MM.1S (cell line): Measurements from ENCODE around the gene NAA10.

ENCODE experiments used
- DNase-seq: peaks from one replicate; pipeline ENCODE4 v3.0.0-alpha.2; 2015
- H2AFZ ChIP-seq: fragments of 300-600 bp; sonication (generic); 2 replicates; pipeline ENCODE4 v1.6.0; 2016; ENCODE audit warnings: antibody characterized with exemption, low read length
- H3F3A ChIP-seq: fragments of 300-600 bp; sonication (generic); 2 replicates; pipeline ENCODE4 v1.6.1; 2016; ENCODE audit warnings: mild to moderate bottlenecking, antibody characterized with exemption, low read length, moderate library complexity, mixed read lengths; ENCODE audit not compliant: insufficient read depth
- H3K27ac ChIP-seq: fragments of 300-600 bp; sonication (generic); 2 replicates; pipeline ENCODE4 v1.5.1; 2016; ENCODE audit warnings: mild to moderate bottlenecking, low read length
- H3K27me3 ChIP-seq: fragments of 300-600 bp; sonication (generic); replicated peaks from 2 replicates; pipeline ENCODE4 v1.6.0; 2016; ENCODE audit warnings: low read length; ENCODE audit not compliant: insufficient read depth
- H3K36me3 ChIP-seq: fragments of 300-600 bp; sonication (generic); replicated peaks from 2 replicates; pipeline ENCODE4 v1.6.1; 2016; ENCODE audit warnings: mild to moderate bottlenecking, low read length, mixed read lengths; ENCODE audit not compliant: insufficient read depth
- H3K4me1 ChIP-seq: fragments of 300-600 bp; sonication (generic); 2 replicates; pipeline ENCODE4 v1.6.1; 2016; ENCODE audit warnings: low read length, mixed read lengths
- H3K4me2 ChIP-seq: fragments of 300-600 bp; sonication (generic); 2 replicates; pipeline ENCODE4 v1.6.0; 2016; ENCODE audit warnings: low read depth, low read length
- H3K4me3 ChIP-seq: fragments of 300-600 bp; sonication (generic); 2 replicates; pipeline ENCODE4 v1.5.1; 2016; ENCODE audit warnings: low read length, mixed read lengths
- H3K79me2 ChIP-seq: fragments of 300-600 bp; sonication (generic); 2 replicates; pipeline ENCODE4 v1.6.1; 2016; ENCODE audit warnings: mixed run types, low read length, mixed read lengths
- H3K9ac ChIP-seq: fragments of 300-600 bp; sonication (generic); 2 replicates; pipeline ENCODE4 v1.6.1; 2016; ENCODE audit warnings: low read length, mixed read lengths
- H3K9me2 ChIP-seq: fragments of 300-600 bp; sonication (generic); replicated peaks from 2 replicates; pipeline ENCODE4 v1.6.1; 2016; ENCODE audit warnings: mild to moderate bottlenecking, low read length, mixed read lengths; ENCODE audit not compliant: insufficient read depth
- H3K9me3 ChIP-seq: fragments of 300-600 bp; sonication (generic); replicated peaks from 2 replicates; pipeline ENCODE4 v1.6.1; 2016; ENCODE audit warnings: mild to moderate bottlenecking, low read length, mixed read lengths; ENCODE audit not compliant: insufficient read depth
- H4K20me1 ChIP-seq: fragments of 300-600 bp; sonication (generic); 2 replicates; pipeline ENCODE4 v1.6.1; 2016; ENCODE audit warnings: mild to moderate bottlenecking, low read length, moderate library complexity, mixed read lengths; ENCODE audit not compliant: insufficient read depth
- CTCF ChIP-seq: fragments of 300-600 bp; sonication (generic); IDR thresholded peaks from 2 replicates; pipeline ENCODE4 v1.5.1; 2016; ENCODE audit warnings: antibody characterized with exemption, low read length, mixed read lengths
- EZH2 ChIP-seq: fragments of 300-600 bp; sonication (generic); optimal IDR thresholded peaks from 2 replicates; pipeline ENCODE3; 2017; ENCODE audit warnings: low read depth, mild to moderate bottlenecking, antibody characterized with exemption, low read length, mixed read lengths
- EZH2phosphoT487 ChIP-seq: fragments of 300-600 bp; sonication (generic); IDR thresholded peaks from 2 replicates; pipeline ENCODE4 v1.6.1; 2018; ENCODE audit warnings: antibody characterized with exemption, low read length

Gene NAA10

GRCh38 chrX:153950127-153950526 lies 15.3 kb upstream of the NAA10 start:
- H3K9me3 ChIP-seq = no peaks in the 10 kb centered on the region
- no peak overlapping the region for H3K27ac ChIP-seq
- 0 out of 2 replicates have a peak, but pooled peaks cover 5% of the 10 kb centered on the region for H3K36me3 ChIP-seq
- H3K27me3 ChIP-seq = no peaks in the 10 kb centered on the region
- no peaks in the 10 kb centered on the region for H3K9me2 ChIP-seq
- H3K9ac ChIP-seq = no peak overlapping the region
- H2AFZ ChIP-seq = no peak overlapping the region
- TF ChIP-seq EZH2phosphoT487 (no peak), CTCF (no peak), EZH2 (no peak)
- DNase-seq = no peak
- no peaks in the 10 kb centered on the region for H4K20me1 ChIP-seq
- H3K79me2 ChIP-seq = peaks cover 14% of the 10 kb centered on the region; the same call in 1 of the 2 replicates
- no peak overlapping the region for H3K4me2 ChIP-seq
- H3K4me3 ChIP-seq = no peak overlapping the region
- H3F3A ChIP-seq = peaks cover 3% of the 10 kb centered on the region; the same call in 1 of the 2 replicates
- H3K4me1 ChIP-seq = no peaks in the 10 kb centered on the region

GRCh38 chrX:153948847-153949805 lies 14.3 kb upstream of the NAA10 start:
- Histone ChIP-seq H3K27ac (no peak overlapping the region), H3K27me3 (no peaks in the 10 kb centered on the region), H2AFZ (no peak overlapping the region)

GRCh38 chrX:153948002-153948466 lies 13.2 kb upstream of the NAA10 start:
- Histone ChIP-seq H3K27me3 (no peaks in the 10 kb centered on the region), H3K4me2 (no peak overlapping the region), H3K9ac (no peak overlapping the region), H2AFZ (no peak overlapping the region), H3K9me3 (no peaks in the 10 kb centered on the region), H3K4me1 (no peaks in the 10 kb centered on the region), H3K27ac (no peak overlapping the region), H3K36me3 (0 out of 2 replicates have a peak, but pooled peaks cover 5% of the 10 kb centered on the region), H3F3A (peaks cover 3% of the 10 kb centered on the region; the same call in 1 of the 2 replicates), H3K4me3 (no peak overlapping the region), H3K79me2 (peaks cover 20% of the 10 kb centered on the region; the same call in 1 of the 2 replicates), H3K9me2 (no peaks in the 10 kb centered on the region), H4K20me1 (no peaks in the 10 kb centered on the region)
- no peak for DNase-seq
- TF ChIP-seq CTCF (no peak), EZH2 (no peak), EZH2phosphoT487 (no peak)

More at GRCh38 chrX:153948847-153949805, 14.3 kb upstream of the NAA10 start:
- no peak for DNase-seq
- 0 out of 2 replicates have a peak, but pooled peaks cover 5% of the 10 kb centered on the region for H3K36me3 ChIP-seq
- TF ChIP-seq EZH2phosphoT487 = no peak
- TF ChIP-seq EZH2 = no peak
- no peak for TF ChIP-seq CTCF
- no peak overlapping the region for H3K4me2 ChIP-seq
- no peaks in the 10 kb centered on the region for H4K20me1 ChIP-seq
- H3K9me3 ChIP-seq = no peaks in the 10 kb centered on the region
- H3F3A ChIP-seq = peaks cover 3% of the 10 kb centered on the region; the same call in 1 of the 2 replicates
- H3K79me2 ChIP-seq = peaks cover 13% of the 10 kb centered on the region; the same call in 1 of the 2 replicates
- H3K4me3 ChIP-seq = no peak overlapping the region
- H3K4me1 ChIP-seq = no peaks in the 10 kb centered on the region
- H3K9me2 ChIP-seq = no peaks in the 10 kb centered on the region
- no peak overlapping the region for H3K9ac ChIP-seq
